H1 (cell line): ENCODE measurements around the gene TP53I11. TPM values are rescaled to one million over a fixed set of nuclear protein-coding genes. Genes with fewer than 3 reads are reported as not detected.

Experiments
- CTCF ChIA-PET: fragments of 300-600 bp; sonication (Branson Sonifier 250); formaldehyde crosslinking; loops from one replicate; lab custom pipeline; 2021; ENCODE audit not compliant: partially characterized antibody; lab: Charles Lee
- POLR2A ChIA-PET: fragments of 300-600 bp; sonication (Branson Sonifier 250); formaldehyde crosslinking; loops from one replicate; lab custom pipeline; 2021; ENCODE audit warnings: inconsistent platforms; ENCODE audit not compliant: partially characterized antibody; lab: Charles Lee
- DNase-seq, 2 experiments: peaks; one replicate each; pipeline versions ENCODE4 v3.0.0 to v3.0.0-alpha.2; 2010 to 2022; ENCODE audit warnings: low spot score in 2 of 2, low read depth in 1 of 2, mixed read lengths in 1 of 2
- FAIRE-seq: peaks from 2 replicates; lab custom pipeline; 2011; peaks lifted over from hg19 to GRCh38; lab: Jason Lieb, UNC
- H2AFZ ChIP-seq: 2 replicates; pipeline ENCODE4 v1.8.1; 2012; ENCODE audit warnings: low read length, inconsistent platforms
- H2AK5ac ChIP-seq: 2 replicates; pipeline ENCODE4 v1.6.1; 2013; ENCODE audit warnings: low read depth, low read length
- H2BK120ac ChIP-seq: replicated peaks from 2 replicates; pipeline ENCODE3; 2013; ENCODE audit warnings: low read depth, low read length, inconsistent platforms
- H2BK12ac ChIP-seq: 2 replicates; pipeline ENCODE4 v1.6.1; 2013; ENCODE audit warnings: low read depth, low read length
- H2BK15ac ChIP-seq: 2 replicates; pipeline ENCODE4 v1.6.1; 2013; ENCODE audit warnings: low read length
- H2BK20ac ChIP-seq: 2 replicates; pipeline ENCODE4 v1.6.1; 2013; ENCODE audit warnings: low read length
- H2BK5ac ChIP-seq: 2 replicates; pipeline ENCODE4 v1.6.1; 2013; ENCODE audit warnings: low read depth, low read length
- H3K14ac ChIP-seq: 2 replicates; pipeline ENCODE4 v1.6.1; 2013; ENCODE audit warnings: inconsistent platforms; ENCODE audit not compliant: insufficient read length
- H3K18ac ChIP-seq: 2 replicates; pipeline ENCODE4 v1.6.1; 2013; ENCODE audit warnings: low read length; ENCODE audit errors: extremely low read depth
- H3K23ac ChIP-seq: 2 replicates; pipeline ENCODE4 v1.6.1; 2013; ENCODE audit warnings: inconsistent platforms; ENCODE audit not compliant: insufficient read length
- H3K23me2 ChIP-seq: 2 replicates; pipeline ENCODE4 v1.6.1; 2013; ENCODE audit warnings: low read depth, low read length
- H3K27ac ChIP-seq: 2 replicates; pipeline ENCODE4 v1.6.1; 2011; ENCODE audit warnings: low read depth, low read length, inconsistent platforms
- H3K27me3 ChIP-seq, 4 experiments: replicated peaks in 1 of 4; 1 replicate in 1 of 4; 2 replicates in 3 of 4; pipeline versions ENCODE4 v1.6.1 to v1.8.1; 2011 to 2013; ENCODE audit warnings: low read length in 3 of 4, mild to moderate bottlenecking in 3 of 4, inconsistent platforms in 2 of 4, mixed read lengths in 2 of 4, moderate library complexity in 1 of 4; ENCODE audit not compliant: control insufficient read depth in 3 of 4, insufficient read depth in 3 of 4; ENCODE audit errors: extremely low read depth in 1 of 4
- H3K36me3 ChIP-seq, 4 experiments: 2 replicates each; pipeline versions ENCODE4 v1.6.1 to v1.8.1; 2011 to 2013; ENCODE audit warnings: mild to moderate bottlenecking in 4 of 4, low read length in 3 of 4, moderate library complexity in 2 of 4, control low read depth in 1 of 4, inconsistent platforms in 1 of 4; ENCODE audit not compliant: insufficient read depth in 4 of 4, control insufficient read depth in 2 of 4
- H3K4ac ChIP-seq: replicated peaks from 2 replicates; pipeline ENCODE3; 2013; ENCODE audit warnings: low read length, low read depth, mixed read lengths, inconsistent platforms; ENCODE audit not compliant: insufficient read length
- H3K4me1 ChIP-seq, 4 experiments: replicated peaks in 1 of 4; 1 replicate in 1 of 4; 2 replicates in 3 of 4; pipeline versions ENCODE4 v1.6.1 to v1.8.1; 2011 to 2013; ENCODE audit warnings: low read length in 3 of 4, inconsistent platforms in 2 of 4, mixed read lengths in 1 of 4; ENCODE audit not compliant: insufficient read depth in 4 of 4, control insufficient read depth in 3 of 4
- H3K4me2 ChIP-seq, 2 experiments: 2 replicates each; pipeline versions ENCODE4 v1.6.1 to v1.8.1; 2011 to 2013; ENCODE audit warnings: low read depth in 2 of 2, low read length in 2 of 2, control low read depth in 1 of 2, inconsistent platforms in 1 of 2, mild to moderate bottlenecking in 1 of 2; ENCODE audit not compliant: insufficient read depth in 1 of 2
- H3K4me3 ChIP-seq, 4 experiments: fragments of 200-600, 300-600 bp in 1 of 4; sonication (generic), shearing (Covaris generic), sonication (Bioruptor Twin) in 1 of 4; 2 replicates each; pipeline versions ENCODE4 v1.5.1 to v1.8.1; 2011 to 2016; ENCODE audit warnings: low read length in 4 of 4, low read depth in 3 of 4, control low read depth in 2 of 4, inconsistent platforms in 2 of 4, mild to moderate bottlenecking in 2 of 4, mixed read lengths in 1 of 4, moderate library complexity in 1 of 4; ENCODE audit not compliant: insufficient read depth in 2 of 4; ENCODE audit errors: extremely low read depth in 1 of 4
- H3K56ac ChIP-seq: replicated peaks from 2 replicates; pipeline ENCODE3; 2013; ENCODE audit warnings: low read depth, mild to moderate bottlenecking, mixed read lengths, low read length, inconsistent platforms; ENCODE audit not compliant: insufficient read length
- H3K79me1 ChIP-seq: 2 replicates; pipeline ENCODE4 v1.6.1; 2013; ENCODE audit warnings: low read depth, low read length, control low read depth
- H3K79me2 ChIP-seq, 2 experiments: 2 replicates each; pipeline versions ENCODE4 v1.6.1 to v1.8.1; 2012 to 2013; ENCODE audit warnings: low read length in 2 of 2, mild to moderate bottlenecking in 2 of 2, inconsistent platforms in 1 of 2; ENCODE audit not compliant: insufficient read depth in 2 of 2, control insufficient read depth in 1 of 2
- H3K9ac ChIP-seq, 4 experiments: replicated peaks in 1 of 4; 1 replicate in 1 of 4; 2 replicates in 3 of 4; pipeline versions ENCODE4 v1.6.1 to v1.8.1; 2011 to 2013; ENCODE audit warnings: low read depth in 3 of 4, low read length in 3 of 4, control low read depth in 2 of 4, mild to moderate bottlenecking in 2 of 4, moderate library complexity in 2 of 4, inconsistent platforms in 1 of 4; ENCODE audit errors: extremely low read depth in 1 of 4
- H3K9me3 ChIP-seq, 2 experiments: 2 replicates each; pipeline versions ENCODE4 v1.6.1 to v1.8.1; 2012 to 2013; ENCODE audit warnings: mild to moderate bottlenecking in 2 of 2, moderate library complexity in 2 of 2, control low read depth in 1 of 2, inconsistent platforms in 1 of 2, low read depth in 1 of 2, low read length in 1 of 2, mixed read lengths in 1 of 2; ENCODE audit not compliant: insufficient read depth in 2 of 2
- H4K20me1 ChIP-seq, 2 experiments: replicated peaks in 1 of 2; 2 replicates each; pipeline versions ENCODE3 to v1.8.1; 2011 to 2013; ENCODE audit warnings: inconsistent platforms in 2 of 2, low read length in 2 of 2, mild to moderate bottlenecking in 1 of 2; ENCODE audit not compliant: insufficient read depth in 2 of 2, control insufficient read depth in 1 of 2
- H4K5ac ChIP-seq: 2 replicates; pipeline ENCODE4 v1.6.1; 2013; ENCODE audit warnings: low read length, low read depth, mixed read lengths, inconsistent platforms; ENCODE audit not compliant: insufficient read length
- H4K8ac ChIP-seq: 2 replicates; pipeline ENCODE4 v1.8.0; 2013; ENCODE audit warnings: mild to moderate bottlenecking, moderate library complexity, low read length, inconsistent platforms; ENCODE audit not compliant: insufficient read depth; ENCODE audit errors: extremely low read depth
- H4K91ac ChIP-seq: replicated peaks from 2 replicates; pipeline ENCODE3; 2013; ENCODE audit warnings: low read length, mixed read lengths, inconsistent platforms; ENCODE audit not compliant: insufficient read length
- BACH1 ChIP-seq: IDR thresholded peaks from 2 replicates; pipeline ENCODE4 v1.6.1; 2012; ENCODE audit warnings: low read length, improper control_type of control experiment
- CHD1 ChIP-seq: IDR thresholded peaks from 2 replicates; pipeline ENCODE4 v1.6.1; 2012; ENCODE audit warnings: low read depth, low read length, improper control_type of control experiment
- CTBP2 ChIP-seq: IDR thresholded peaks from 2 replicates; pipeline ENCODE4 v1.7.0; 2011; ENCODE audit warnings: borderline replicate concordance, mild to moderate bottlenecking, moderate library complexity, mixed read lengths, low read length; ENCODE audit not compliant: insufficient read depth, insufficient read length
- EZH2 ChIP-seq: fragments of 200-600 bp; sonication (generic); IDR thresholded peaks from 2 replicates; pipeline ENCODE4 v1.7.1; 2012; ENCODE audit warnings: low read depth, mild to moderate bottlenecking, moderate library complexity, low read length, inconsistent platforms; ENCODE audit not compliant: severe bottlenecking
- JUN ChIP-seq: IDR thresholded peaks from 2 replicates; pipeline ENCODE4 v1.6.1; 2011; ENCODE audit warnings: low read depth, mild to moderate bottlenecking, improper control_type of control experiment, low read length
- MAFK ChIP-seq: IDR thresholded peaks from 2 replicates; pipeline ENCODE4 v1.6.1; 2012; ENCODE audit warnings: low read depth, mild to moderate bottlenecking, improper control_type of control experiment, low read length
- POU5F1 ChIP-seq: IDR thresholded peaks from 2 replicates; pipeline ENCODE4 v1.6.1; 2011; ENCODE audit warnings: low read depth, mild to moderate bottlenecking, low read length, moderate library complexity
- RAD21 ChIP-seq, 2 experiments: IDR thresholded peaks in 1 of 2; conservative IDR thresholded peaks in 1 of 2; 2 replicates each; pipeline ENCODE4 v1.6.1; 2011; ENCODE audit warnings: low read depth in 2 of 2, low read length in 2 of 2, improper control_type of control experiment in 1 of 2, inconsistent platforms in 1 of 2, mild to moderate bottlenecking in 1 of 2, moderate library complexity in 1 of 2
- RXRA ChIP-seq: IDR thresholded peaks from 2 replicates; pipeline ENCODE4 v1.6.1; 2011; ENCODE audit warnings: low read depth, mild to moderate bottlenecking, low read length, moderate library complexity; ENCODE audit not compliant: insufficient read depth
- SIX5 ChIP-seq: IDR thresholded peaks from 2 replicates; pipeline ENCODE4 v1.6.1; 2011; ENCODE audit warnings: mild to moderate bottlenecking, low read depth, low read length
- SP1 ChIP-seq: IDR thresholded peaks from 2 replicates; pipeline ENCODE4 v1.6.1; 2011; ENCODE audit warnings: low read depth, low read length
- TAF7 ChIP-seq: optimal IDR thresholded peaks from 2 replicates; pipeline ENCODE3; 2011; ENCODE audit warnings: low read depth, mild to moderate bottlenecking, inconsistent platforms, low read length, moderate library complexity, borderline replicate concordance
- TEAD4 ChIP-seq: IDR thresholded peaks from 2 replicates; pipeline ENCODE4 v1.6.1; 2012; ENCODE audit warnings: low read depth, low read length, inconsistent platforms, mixed read lengths
- ZNF274 ChIP-seq: IDR thresholded peaks from 2 replicates; pipeline ENCODE4 v1.7.0; 2012; ENCODE audit warnings: low read length, borderline replicate concordance; ENCODE audit errors: extremely low read depth
- WGBS, 2 experiments: shearing (Covaris generic) in 1 of 2; methylation state at CpG; one replicate each; pipeline versions ENCODE4 v1.1.6 to v1.1.7; 2013 to 2015; ENCODE audit warnings: low lambda C conversion rate in 2 of 2, mixed read lengths in 2 of 2, inconsistent platforms in 1 of 2, low coverage in 1 of 2, missing lambda C conversion rate in 1 of 2; ENCODE audit not compliant: insufficient replicate concordance in 2 of 2, insufficient coverage in 1 of 2, insufficient read length in 1 of 2; ENCODE audit errors: extremely low coverage in 1 of 2, missing lambda C conversion rate in 1 of 2; 5-methylcytosine and 5-hydroxymethylcytosine counted together
- polyA plus RNA-seq, 7 experiments: library from polyadenylated mRNA; depleted of rRNA in 3 of 7; stranded (reverse) in 5 of 7; unstranded in 2 of 7; fragments of >200 nt in 5 of 7; fragments of 200-250 nt in 2 of 7; gene quantifications; 1 replicate in 5 of 7; 2 replicates in 1 of 7; 4 replicates in 1 of 7; pipeline versions ENCODE4 v1.2.1 to v1.2.3, GENCODE V29; 2011 to 2013; ENCODE audit warnings: missing spikeins in 2 of 7, mixed read lengths in 2 of 7
- total RNA-seq: library from RNA; stranded (reverse); fragmentation: NEBNext Ultra II Directional; extraction: Animal tissue kit (Norgen Biotek cat#: 25700); gene quantifications from 2 replicates; pipeline ENCODE4 v1.2.1, GENCODE V29; 2021

Gene TP53I11
- total and polyA plus RNA-seq, 2 of the 8 experiments (the other 6 are each of a cell fraction or from before 2014, with no cell fraction given), result 34.0 to 46.3 TPM

DNA sequence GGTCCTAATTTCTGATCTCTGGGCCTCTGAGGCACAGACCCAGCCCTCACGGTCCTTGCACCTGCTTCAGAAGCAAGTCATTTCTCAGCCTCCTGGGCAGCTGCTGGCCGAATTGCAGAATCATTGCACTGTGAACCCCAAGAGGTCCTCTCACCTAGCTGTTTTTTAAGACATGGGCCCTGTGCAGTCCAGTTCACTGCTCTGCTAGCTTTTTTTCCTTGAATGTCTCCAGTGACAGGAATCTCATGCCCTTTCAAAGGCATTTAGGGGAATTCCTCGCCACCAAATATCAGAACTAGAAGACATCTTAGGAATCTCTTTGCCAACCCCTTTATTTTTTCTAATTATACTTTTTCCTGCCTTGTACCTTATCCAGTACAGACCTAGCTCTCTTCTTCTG, 35.6 kb upstream of the TP53I11 start:
- Histone ChIP-seq H2BK5ac (no peak overlapping the region), H3K27me3 (no peaks in the 10 kb centered on the region), H2AK5ac (no peak overlapping the region), H2BK120ac (no peak overlapping the region), H4K20me1 (no peaks in the 10 kb centered on the region), H3K4me2 (no peak overlapping the region), H3K79me1 (no peaks in the 10 kb centered on the region), H3K56ac (no peak overlapping the region), H2BK12ac (no peak overlapping the region), H3K4ac (no peak overlapping the region), H3K23ac (no peak overlapping the region), H4K91ac (no peak overlapping the region), H3K79me2 (no peaks in the 10 kb centered on the region), H2BK20ac (no peak overlapping the region), H4K8ac (no peak overlapping the region), H3K9me3 (no peaks in the 10 kb centered on the region), H3K27ac (no peak overlapping the region), H3K4me1 (0 out of 7 replicates have a peak, but pooled peaks cover 0 to 4% (median under 1%) of the 10 kb centered on the region in 4 experiments), H3K4me3 (no peak overlapping the region), H3K36me3 (no peaks in the 10 kb centered on the region), H3K23me2 (no peaks in the 10 kb centered on the region), H3K14ac (no peak overlapping the region), H2BK15ac (no peak overlapping the region), H3K9ac (no peak overlapping the region), H2AFZ (no peak overlapping the region), H4K5ac (no peak overlapping the region), H3K18ac (no peak overlapping the region)
- 96% methylated on average over 3 of the region's 3 CpGs; no CpG with 5 or more reads in 1 of the 2 experiments for WGBS, 2 experiments
- ChIA-PET CTCF (interaction anchor here (0.7 to 38.2 kb wide), 8 partner anchors 9 to 124 kb away, joined by 3 to 731 read pairs (median 6); no protein-coding TSS in a partner anchor), POLR2A (no interaction called here)
- FAIRE-seq (no peak), DNase-seq (no peak)
- TF ChIP-seq SIX5 (no peak), CHD1 (no peak), EZH2 (no peak), RAD21 (IDR thresholded peaks at IDR 0.05 in 1 of 2, conservative IDR thresholded peaks at IDR 0.05 in 1 of 2; ENCODE audit: low read depth in 2 of 2, low read length in 2 of 2) (no peak), RXRA (no peak), JUN (no peak), MAFK (no peak), ZNF274 (no peak), SP1 (no peak), BACH1 (no peak), TEAD4 (no peak), TAF7 (no peak), CTBP2 (no peak), POU5F1 (no peak)
